Inflammatory macrophage treated with lipopolysaccharide for 4 hours (primary cell): ENCODE results near the gene SQSTM1.
A peak's percentile ranks its signal among the peaks of the same experiment; 100 is the strongest.
"Not testable (repeated sequence)": the region's sequence is repeated elsewhere in the genome, so short reads cannot be mapped to it uniquely, and the experiment has no call there.

Experiments
- DNase-seq: peaks from one replicate; pipeline ENCODE4 v3.0.0-alpha.2; 2020

Gene SQSTM1

DNA sequence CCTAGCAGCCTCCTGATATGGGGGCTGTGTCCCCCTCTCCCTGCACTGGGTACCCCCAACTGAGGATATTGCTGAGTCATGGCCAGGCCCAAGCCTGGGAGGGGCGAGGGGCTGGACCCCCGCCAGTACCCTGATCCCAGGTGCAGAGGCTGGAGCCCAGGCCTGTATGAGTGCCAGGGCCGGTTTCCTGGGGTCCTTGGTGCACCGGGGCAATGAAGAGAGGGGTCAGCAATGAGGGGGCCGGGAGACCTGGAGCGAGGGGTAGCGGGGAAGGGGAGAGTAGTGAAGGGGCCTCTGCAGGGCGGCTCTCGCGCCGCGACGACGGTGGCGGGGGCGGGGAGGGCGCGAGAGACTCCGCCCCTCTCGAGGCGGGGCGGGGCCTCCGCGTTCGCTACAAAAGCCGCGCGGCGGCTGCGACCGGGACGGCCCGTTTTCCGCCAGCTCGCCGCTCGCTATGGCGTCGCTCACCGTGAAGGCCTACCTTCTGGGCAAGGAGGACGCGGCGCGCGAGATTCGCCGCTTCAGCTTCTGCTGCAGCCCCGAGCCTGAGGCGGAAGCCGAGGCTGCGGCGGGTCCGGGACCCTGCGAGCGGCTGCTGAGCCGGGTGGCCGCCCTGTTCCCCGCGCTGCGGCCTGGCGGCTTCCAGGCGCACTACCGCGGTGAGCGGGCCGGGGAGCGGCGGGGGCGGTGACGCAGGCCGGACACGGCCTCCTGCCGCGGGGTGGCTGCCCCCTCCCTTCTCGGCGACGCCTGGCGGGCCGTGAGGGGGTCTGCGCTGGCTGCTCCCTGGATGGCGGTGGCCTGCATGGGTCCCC, at the start of gene SQSTM1:
Gene SQSTM1 (plus strand): TSS at position 423 of the 815 bp plus-strand sequence. CDS start 32 bp downstream, at position 455.
- DNase-seq, result peak; percentile 82

- DNase-seq, result no peak
These were observed 49.3 kb upstream of the SQSTM1 start for GRCh38 chr5:179771311-179771895.

- DNase-seq, result peak; percentile 63
These were observed 48.4 kb upstream of the SQSTM1 start for GRCh38 chr5:179772351-179772750.

- no peak for DNase-seq
These were observed 47.0 kb upstream of the SQSTM1 start for GRCh38 chr5:179773686-179774040.

DNA sequence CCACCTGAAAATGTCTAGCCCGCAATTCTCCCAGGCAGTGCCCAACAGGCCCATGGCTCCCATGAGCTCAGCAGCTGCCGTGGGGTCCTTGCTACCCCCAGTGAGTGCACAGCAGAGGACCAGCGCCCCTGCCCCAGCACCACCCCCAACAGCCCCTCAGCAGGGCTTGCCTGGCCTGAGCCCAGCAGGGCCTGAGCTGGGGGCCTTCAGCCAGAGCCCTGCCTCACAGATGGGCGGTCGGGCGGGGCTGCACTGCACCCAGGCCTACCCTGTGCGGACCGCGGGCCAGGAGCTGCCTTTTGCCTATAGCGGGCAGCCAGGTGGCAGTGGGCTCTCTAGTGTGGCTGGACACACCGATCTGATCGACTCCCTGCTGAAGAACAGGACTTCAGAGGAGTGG, 46.3 kb upstream of the SQSTM1 start:
- DNase-seq, result no peak

DNA sequence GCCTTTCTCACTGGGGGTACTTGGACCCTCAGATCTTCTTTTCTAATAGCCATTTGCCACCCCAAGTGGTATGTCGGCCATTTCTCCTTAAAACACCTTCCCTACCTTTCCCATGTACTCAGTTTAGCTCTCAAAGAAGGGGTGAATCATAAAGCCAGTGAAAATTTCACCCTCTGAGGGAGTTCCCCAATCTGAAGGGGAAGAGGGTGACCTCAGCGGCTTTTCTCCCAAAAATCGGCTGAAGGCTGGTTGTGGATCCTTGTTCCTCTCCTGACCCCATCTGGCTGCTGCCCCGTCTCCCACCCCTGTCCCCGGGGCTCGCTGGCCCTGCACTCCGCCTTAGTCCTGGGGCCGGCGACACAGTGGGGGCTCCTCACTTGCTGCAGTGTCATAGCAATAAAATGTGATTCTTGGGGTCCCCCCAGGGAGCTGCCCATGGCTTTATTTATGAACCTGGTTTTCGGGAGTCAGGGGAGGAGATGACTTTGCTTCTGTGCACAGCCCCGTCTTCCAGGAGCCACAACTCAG, 44.2 kb upstream of the SQSTM1 start:
- peak; percentile 62 for DNase-seq

- DNase-seq, result no peak
These were observed 43.2 kb upstream of the SQSTM1 start for GRCh38 chr5:179777456-179777855.

DNA sequence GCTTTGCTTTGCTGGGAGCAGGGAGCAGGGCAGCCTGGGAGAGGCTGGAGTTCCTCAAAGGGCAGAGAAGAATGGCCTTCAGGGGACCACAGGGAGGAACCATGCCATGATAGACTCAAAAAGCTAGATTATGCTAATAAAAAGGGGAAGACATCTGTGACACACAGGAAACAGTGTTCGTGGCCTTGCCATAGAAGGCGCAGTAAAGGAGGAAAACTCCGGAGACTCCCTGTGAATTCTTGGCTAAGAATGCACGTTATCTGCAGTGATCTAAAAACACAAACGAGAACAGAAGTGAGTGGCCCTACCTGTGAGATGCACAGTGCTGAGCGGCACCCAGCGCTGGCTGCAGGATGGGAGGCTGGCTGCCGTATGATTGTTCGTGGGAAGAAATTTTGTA, 42.8 kb upstream of the SQSTM1 start:
- peak; percentile 63 for DNase-seq

GRCh38 chr5:179778591-179778990, 42.1 kb upstream of the SQSTM1 start:
- DNase-seq, result no peak

- DNase-seq, result no peak
These were observed 40.9 kb upstream of the SQSTM1 start for GRCh38 chr5:179779826-179780225.

DNA sequence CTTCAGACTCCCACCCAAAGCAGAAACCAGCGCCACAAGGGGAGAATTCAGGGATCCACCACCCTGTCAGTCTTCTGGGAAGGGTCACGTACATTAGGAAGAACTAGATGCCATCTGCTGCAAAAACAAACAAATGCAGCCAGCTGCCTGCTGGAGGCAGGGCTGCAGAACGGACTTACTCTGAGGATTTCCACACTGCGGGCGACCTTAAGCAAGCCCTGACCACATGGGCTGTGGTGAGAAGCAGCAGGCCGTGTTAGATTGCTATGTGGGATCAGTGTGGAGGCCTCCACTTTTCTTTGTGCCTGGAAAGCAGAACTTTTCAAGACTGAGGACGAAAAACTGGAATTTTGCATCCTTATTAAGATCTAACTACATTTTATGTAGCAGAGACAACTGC, 40.3 kb upstream of the SQSTM1 start:
- DNase-seq, result peak; percentile 85

- no peak for DNase-seq
These were observed 38.9 kb upstream of the SQSTM1 start for GRCh38 chr5:179781846-179782245.

DNA sequence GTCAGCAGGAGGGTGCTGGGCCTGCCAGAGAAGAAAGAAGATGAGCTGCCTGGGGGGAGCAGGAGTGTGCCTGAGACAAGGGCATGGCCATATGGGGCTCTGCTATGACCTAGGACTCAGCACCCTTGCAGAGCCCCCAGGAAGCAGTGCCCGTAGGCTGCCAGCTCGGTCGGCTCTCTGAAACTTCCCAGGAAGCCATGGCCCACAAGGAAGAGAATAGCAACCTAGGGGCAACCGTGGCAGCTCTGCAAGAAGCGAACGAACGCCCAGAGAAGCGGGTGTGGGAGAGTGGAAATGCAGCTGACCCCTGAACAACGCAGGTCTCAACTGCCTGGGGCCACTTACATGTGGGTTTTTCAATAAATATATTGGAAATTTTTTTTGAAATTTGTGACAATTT, 37.6 kb upstream of the SQSTM1 start:
- DNase-seq, result no peak

DNA sequence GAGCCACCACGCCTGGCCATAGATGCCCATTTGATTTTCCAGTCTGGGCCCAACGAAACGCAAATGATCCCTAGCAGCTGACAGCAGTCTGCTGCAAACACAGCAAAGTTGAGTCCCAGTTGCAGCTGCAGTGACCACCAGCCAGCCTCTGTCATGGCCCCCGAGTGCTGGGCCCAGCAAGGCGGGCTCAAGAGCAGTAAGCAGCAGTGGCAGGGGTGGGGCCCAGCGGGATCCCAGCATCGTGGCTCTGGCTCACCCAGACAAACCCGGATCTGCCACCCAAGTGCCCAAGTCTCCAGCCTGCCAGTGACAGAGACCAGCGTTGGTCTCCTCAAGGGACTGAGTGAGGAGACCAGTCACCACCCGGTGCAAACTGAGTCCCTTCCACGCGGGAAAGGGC, 33.8 kb upstream of the SQSTM1 start:
- DNase-seq, result no peak

DNA sequence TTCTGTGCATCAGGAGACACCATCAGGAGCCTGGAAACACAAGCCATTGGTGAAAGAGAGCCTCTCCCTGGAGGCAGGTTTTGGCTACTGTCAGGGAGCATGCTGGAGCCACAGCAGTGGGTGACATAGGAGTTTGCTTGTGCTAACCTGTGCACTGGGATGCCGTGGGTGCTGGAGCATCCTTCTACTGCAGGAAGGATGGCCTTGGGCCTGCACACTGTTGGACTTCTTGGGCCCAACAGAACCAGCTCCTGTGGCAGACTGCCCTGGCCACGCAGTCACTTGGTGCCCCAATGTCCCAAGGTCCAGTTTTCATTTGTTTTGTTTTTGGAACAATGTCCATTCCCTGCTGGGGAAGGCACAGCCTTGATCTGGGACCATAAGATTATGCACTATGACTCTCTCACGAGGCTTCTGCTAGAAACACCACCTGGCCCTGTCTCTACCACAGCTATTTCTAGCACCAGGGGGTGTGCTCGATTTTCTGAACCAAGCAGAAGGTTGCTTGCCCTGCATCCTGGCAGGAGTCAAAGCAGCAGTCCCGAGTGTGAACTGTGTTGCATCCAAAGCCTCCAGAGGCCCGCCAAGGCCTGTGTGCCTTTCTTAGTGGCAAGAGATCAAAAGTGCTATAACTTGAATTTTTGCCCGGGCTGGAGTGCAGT, 32.4 kb upstream of the SQSTM1 start:
- no peak for DNase-seq

DNA sequence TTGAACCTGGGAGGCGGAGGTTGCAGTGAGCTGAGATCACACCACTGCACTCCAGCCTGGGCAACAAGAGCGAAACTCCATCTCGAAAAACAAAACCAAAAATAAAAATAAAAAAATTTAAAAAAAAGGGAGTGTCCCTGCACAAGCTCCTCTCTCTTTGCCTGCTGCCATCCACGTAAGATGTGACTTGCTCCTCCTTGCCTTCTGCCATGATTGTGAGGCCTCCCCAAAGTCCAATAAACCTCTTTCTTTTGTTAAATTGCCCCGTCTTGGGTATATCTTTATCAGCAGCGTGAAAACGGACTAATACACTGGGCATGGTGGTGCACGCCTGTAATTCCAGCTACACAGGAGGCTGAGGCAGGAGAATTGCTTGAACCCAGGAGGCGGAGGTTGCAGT, 31.4 kb upstream of the SQSTM1 start:
- not testable (repeated sequence) for DNase-seq

- DNase-seq, result no peak
These were observed 28.7 kb upstream of the SQSTM1 start for GRCh38 chr5:179791881-179792611.

GRCh38 chr5:179792612-179793467, 27.9 kb upstream of the SQSTM1 start:
- DNase-seq, result peak; percentile 58

GRCh38 chr5:179793468-179794139, 27.1 kb upstream of the SQSTM1 start, which contains the start of gene LTC4S:
LTC4S (plus strand) TSS chr5:179793986; CDS start chr5:179794081, 95 bp downstream.
- no peak for DNase-seq

GRCh38 chr5:179794171-179794570, 26.5 kb upstream of the SQSTM1 start:
- DNase-seq, result no peak

DNA sequence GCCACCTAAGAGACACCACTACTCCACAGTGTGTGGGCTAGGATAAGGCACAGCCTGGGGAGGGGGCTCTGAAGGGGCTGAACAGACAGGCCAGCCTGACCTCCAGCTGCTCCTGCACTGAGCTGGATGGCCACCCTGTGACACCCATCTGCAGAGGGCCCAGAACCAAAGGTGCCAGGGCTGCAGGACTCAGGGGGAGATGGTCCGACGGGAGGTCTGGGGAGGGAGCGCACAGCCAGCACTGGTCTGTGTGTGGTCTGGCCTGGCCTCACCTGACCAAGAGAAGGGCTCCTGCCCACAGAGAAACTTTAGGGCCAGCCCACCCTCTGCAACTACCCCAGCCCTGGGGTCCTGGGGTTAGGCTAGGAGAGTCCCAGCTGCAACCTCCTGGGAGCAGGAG, 26.1 kb upstream of the SQSTM1 start:
- no peak for DNase-seq
